Lower leg skin (tissue), 4 donors: ENCODE data around the gene ZCCHC14. TPM values are rescaled to one million over a fixed set of nuclear protein-coding genes. Genes with fewer than 3 reads are reported as not detected.
"Not testable (repeated sequence)": the region's sequence is repeated elsewhere in the genome, so short reads cannot be mapped to it uniquely, and the experiment has no call there.

Source experiments
- DNase-seq, 2 donors: peaks; one replicate each; pipeline ENCODE4 v3.0.0-alpha.2; 2019; ENCODE audit warnings: low spot score in 2 of 2
- H3K4me3 ChIP-seq: fragments of 200-600 bp; sonication (generic); 2 replicates; pipeline ENCODE4 v1.5.1; 2017; ENCODE audit warnings: mild to moderate bottlenecking, low read depth; ENCODE audit not compliant: poor library complexity, severe bottlenecking
- POLR2A ChIP-seq, 2 donors: fragments of 450-650 bp; IDR thresholded peaks; one replicate each; pipeline ENCODE4 v1.6.1; 2016 to 2017; ENCODE audit warnings: antibody characterized with exemption in 2 of 2, mild to moderate bottlenecking in 1 of 2, moderate library complexity in 1 of 2
- WGBS, 2 donors: methylation state at CpG; one replicate each; pipeline ENCODE4 v1.1.5; 2018; 5-methylcytosine and 5-hydroxymethylcytosine counted together
- intact Hi-C: fragments of 100-400 bp; cut with DNase I; formaldehyde crosslinking; loops from one replicate; pipeline ENCODE4 v1.15.0; 2023; ENCODE audit warnings: low total_unique reads
- total RNA-seq, 4 donors: library from RNA; depleted of rRNA; stranded (reverse); fragments of >200 nt; gene quantifications; one replicate each; pipeline ENCODE4 v1.1.0, GENCODE V29; 2016
- TF ChIP-seq, protein P1 (sequence below), 3 donors: fragments of 450-650 bp; IDR thresholded peaks; one replicate each; pipeline ENCODE4 v1.5.1; 2016; ENCODE audit warnings: antibody characterized with exemption in 3 of 3, mild to moderate bottlenecking in 3 of 3, moderate library complexity in 2 of 3

The ZCCHC14 gene
- total RNA-seq, 4 donors from 2014 or later = 13.7 to 25.4 (median 23.6) TPM

DNA sequence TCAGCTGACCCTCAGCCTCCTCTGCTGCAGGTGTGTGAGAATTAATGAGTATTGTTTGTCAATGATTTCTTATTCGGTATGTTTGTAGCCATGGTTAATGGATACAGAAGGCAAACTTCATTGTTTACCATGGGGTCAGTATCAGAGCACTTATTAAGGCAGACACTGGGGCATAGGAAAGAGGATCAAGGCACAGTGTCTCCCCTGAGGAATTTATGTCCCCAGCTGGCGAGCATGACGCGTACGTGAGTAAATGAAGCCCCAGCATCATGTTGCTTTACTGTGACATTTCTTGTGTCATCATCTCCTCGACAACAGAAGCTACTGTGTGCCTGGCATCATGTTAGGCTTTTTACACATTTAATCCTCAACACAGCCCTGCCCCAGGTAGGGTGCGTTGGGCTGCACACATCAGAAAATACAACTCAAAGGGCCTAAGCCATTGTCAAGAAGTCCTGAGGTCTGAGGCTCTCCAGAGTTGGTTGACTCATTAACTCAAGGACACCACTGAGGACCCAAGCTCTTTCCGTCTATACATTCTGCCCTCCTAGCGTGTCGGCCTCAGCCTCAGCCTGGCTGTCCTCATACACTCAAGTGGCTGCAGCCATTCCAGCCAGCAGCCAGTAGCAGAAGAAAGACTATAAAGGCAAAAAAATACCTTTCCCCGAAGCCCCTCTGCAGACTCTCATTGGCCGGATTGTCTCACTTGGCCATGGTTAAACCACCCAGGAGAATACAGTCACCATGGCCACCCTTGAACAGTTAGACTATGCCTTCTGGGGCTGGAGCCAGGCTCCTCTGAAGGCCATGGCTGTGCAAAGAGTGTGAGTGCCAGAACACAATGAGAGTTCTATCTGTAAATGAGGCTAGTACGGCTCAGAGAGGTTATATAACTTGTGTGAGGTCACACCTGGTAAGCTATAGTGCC lies 13.9 kb upstream of the ZCCHC14 start:
- WGBS, 2 donors = 89 to 90% methylated on average over 13 of the region's 13 CpGs

GRCh38 chr16:87505834-87506233 lies 13.0 kb upstream of the ZCCHC14 start:
- 97% methylated on average over 2 of the region's 2 CpGs for WGBS, 2 donors
- TF ChIP-seq POLR2A (IDR thresholded peaks at IDR 0.05) = no peak
- TF ChIP-seq, protein P1, sequence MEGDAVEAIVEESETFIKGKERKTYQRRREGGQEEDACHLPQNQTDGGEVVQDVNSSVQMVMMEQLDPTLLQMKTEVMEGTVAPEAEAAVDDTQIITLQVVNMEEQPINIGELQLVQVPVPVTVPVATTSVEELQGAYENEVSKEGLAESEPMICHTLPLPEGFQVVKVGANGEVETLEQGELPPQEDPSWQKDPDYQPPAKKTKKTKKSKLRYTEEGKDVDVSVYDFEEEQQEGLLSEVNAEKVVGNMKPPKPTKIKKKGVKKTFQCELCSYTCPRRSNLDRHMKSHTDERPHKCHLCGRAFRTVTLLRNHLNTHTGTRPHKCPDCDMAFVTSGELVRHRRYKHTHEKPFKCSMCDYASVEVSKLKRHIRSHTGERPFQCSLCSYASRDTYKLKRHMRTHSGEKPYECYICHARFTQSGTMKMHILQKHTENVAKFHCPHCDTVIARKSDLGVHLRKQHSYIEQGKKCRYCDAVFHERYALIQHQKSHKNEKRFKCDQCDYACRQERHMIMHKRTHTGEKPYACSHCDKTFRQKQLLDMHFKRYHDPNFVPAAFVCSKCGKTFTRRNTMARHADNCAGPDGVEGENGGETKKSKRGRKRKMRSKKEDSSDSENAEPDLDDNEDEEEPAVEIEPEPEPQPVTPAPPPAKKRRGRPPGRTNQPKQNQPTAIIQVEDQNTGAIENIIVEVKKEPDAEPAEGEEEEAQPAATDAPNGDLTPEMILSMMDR (IDR thresholded peaks at IDR 0.05) = no peak
- no peak overlapping the region for H3K4me3 ChIP-seq
- intact Hi-C loops = no loop called here
- no peak for DNase-seq

More for the DNA sequence above, 13.9 kb upstream of the ZCCHC14 start:
- no peak overlapping the region for H3K4me3 ChIP-seq
- DNase-seq = no peak
- intact Hi-C loops = no loop called here
- TF ChIP-seq, protein P1 (IDR thresholded peaks at IDR 0.05) = no peak
- no peak for TF ChIP-seq POLR2A (IDR thresholded peaks at IDR 0.05)

GRCh38 chr16:87503232-87503937 lies 10.6 kb upstream of the ZCCHC14 start:
- 79 to 82% methylated on average over 18 of the region's 18 CpGs for WGBS, 2 donors
- DNase-seq, intact Hi-C loops, H3K4me3 ChIP-seq: not testable (repeated sequence)

GRCh38 chr16:87502308-87502969 lies 9.6 kb upstream of the ZCCHC14 start:
- no peak overlapping the region for H3K4me3 ChIP-seq
- 80 to 82% methylated on average over 5 of the region's 5 CpGs for WGBS, 2 donors
- no peak for TF ChIP-seq POLR2A (IDR thresholded peaks at IDR 0.05)
- TF ChIP-seq, protein P1 (IDR thresholded peaks at IDR 0.05) = peak in 1 of 3 donors; percentile 80
- no peak for DNase-seq
- intact Hi-C loops = no loop called here

DNA sequence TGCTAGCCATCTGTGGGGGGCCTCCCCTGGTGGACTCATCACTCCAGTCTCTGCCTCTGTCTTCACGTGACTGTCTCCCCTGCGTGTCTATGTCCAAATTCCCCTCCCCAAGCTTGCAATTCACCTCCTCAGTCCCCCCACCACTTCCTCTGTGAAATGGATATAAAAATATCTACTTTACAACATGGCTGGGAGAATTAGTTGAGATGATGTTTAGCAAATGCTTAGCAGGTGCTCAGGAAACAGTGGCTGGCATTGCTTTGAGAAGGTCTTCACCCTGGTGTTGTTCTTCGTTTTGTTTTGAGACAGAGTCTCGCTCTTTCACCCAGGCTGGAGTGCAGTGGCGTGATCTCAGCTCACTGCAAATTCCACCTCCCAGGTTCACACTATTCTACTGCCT lies 8.3 kb upstream of the ZCCHC14 start:
- intact Hi-C loops = no loop called here
- no peak for DNase-seq
- H3K4me3 ChIP-seq = no peak overlapping the region
- 81 to 88% methylated on average over 5 of the region's 5 CpGs for WGBS, 2 donors
- TF ChIP-seq, protein P1 (IDR thresholded peaks at IDR 0.05) = no peak
- no peak for TF ChIP-seq POLR2A (IDR thresholded peaks at IDR 0.05)

- no peak for DNase-seq
- no peak for TF ChIP-seq POLR2A (IDR thresholded peaks at IDR 0.05)
- TF ChIP-seq, protein P1 (IDR thresholded peaks at IDR 0.05) = no peak
- WGBS, 2 donors = 45 to 50% methylated on average over 2 of the region's 2 CpGs
- intact Hi-C loops = no loop called here
- no peak overlapping the region for H3K4me3 ChIP-seq
Measured at GRCh38 chr16:87499189-87499486, 6.3 kb upstream of the ZCCHC14 start.
